ENCODE measurements around the gene LIMK2. TPM values are rescaled to one million over a fixed set of nuclear protein-coding genes. Genes with fewer than 3 reads are reported as not detected.
A peak's percentile ranks its signal among the peaks of the same experiment; 100 is the strongest.

Gene LIMK2
- total RNA-seq, 4 donors from 2014 or later = 106 to 256 (median 139) TPM

GRCh38 chr22:31248965-31249958 lies 37.2 kb downstream of the LIMK2 start:
- Histone ChIP-seq H3K4me3 (no peak overlapping the region), H3K27me3 (no peaks in the 10 kb centered on the region), H3K9me3 (no peaks in the 10 kb centered on the region), H3K36me3 (no peaks in the 10 kb centered on the region), H3K27ac (peak overlapping the region in 2 of 4 donors; percentile 67 to 70), H3K4me1 (peaks cover 0 to 53% (median 3%) of the 10 kb centered on the region in 4 donors)
- TF ChIP-seq POLR2A (IDR thresholded peaks at IDR 0.05) = no peak
- no peak for DNase-seq

GRCh38 chr22:31250740-31251600 lies 38.9 kb downstream of the LIMK2 start:
- DNase-seq = peak in 1 of 3 donors; percentile 64
- Histone ChIP-seq H3K27me3 (no peaks in the 10 kb centered on the region), H3K36me3 (no peaks in the 10 kb centered on the region), H3K4me1 (peaks cover 0 to 50% (median 0%) of the 10 kb centered on the region in 4 donors), H3K9me3 (no peaks in the 10 kb centered on the region), H3K4me3 (no peak overlapping the region), H3K27ac (peak overlapping the region in 3 of 4 donors; percentile 33 to 70 (median 67))
- TF ChIP-seq POLR2A (IDR thresholded peaks at IDR 0.05) (no peak), CTCF (IDR thresholded peaks at IDR 0.05) (no peak)

- TF ChIP-seq POLR2A (IDR thresholded peaks at IDR 0.05) = no peak
- peak in 3 of 6 experiments; percentile 43 to 53 (median 51) for TF ChIP-seq CTCF (IDR thresholded peaks at IDR 0.05)
- peaks cover 0 to 11% (median 4%) of the 10 kb centered on the region in 3 donors for H3K36me3 ChIP-seq
- no peaks in the 10 kb centered on the region for H3K9me3 ChIP-seq
- H3K4me3 ChIP-seq = no peak overlapping the region
- no peaks in the 10 kb centered on the region for H3K27me3 ChIP-seq
- peak in 2 of 3 donors; percentile 73 to 76 for DNase-seq
- H3K4me1 ChIP-seq = peaks cover 0 to 38% (median 0%) of the 10 kb centered on the region in 4 donors
- peak overlapping the region in 3 of 4 donors; percentile 25 to 40 (median 36) for H3K27ac ChIP-seq
Observed at GRCh38 chr22:31253949-31254348, 41.9 kb downstream of the LIMK2 start.

GRCh38 chr22:31259798-31260473 lies 47.8 kb downstream of the LIMK2 start:
- no peak for DNase-seq
- no peaks in the 10 kb centered on the region for H3K4me1 ChIP-seq
- no peak overlapping the region for H3K4me3 ChIP-seq
- no peaks in the 10 kb centered on the region for H3K27me3 ChIP-seq
- no peaks in the 10 kb centered on the region for H3K9me3 ChIP-seq
- peaks cover 0 to 60% (median 4%) of the 10 kb centered on the region in 3 donors for H3K36me3 ChIP-seq
- no peak overlapping the region for H3K27ac ChIP-seq
- TF ChIP-seq CTCF (IDR thresholded peaks at IDR 0.05) (no peak), POLR2A (IDR thresholded peaks at IDR 0.05) (no peak)

- Histone ChIP-seq H3K27ac (no peak overlapping the region), H3K4me1 (no peaks in the 10 kb centered on the region), H3K9me3 (no peaks in the 10 kb centered on the region), H3K36me3 (peaks cover 0 to 62% (median 4%) of the 10 kb centered on the region in 3 donors), H3K4me3 (no peak overlapping the region), H3K27me3 (no peaks in the 10 kb centered on the region)
- no peak for DNase-seq
- TF ChIP-seq CTCF (IDR thresholded peaks at IDR 0.05) (no peak), POLR2A (IDR thresholded peaks at IDR 0.05) (no peak)
Observed at GRCh38 chr22:31260474-31260856, 48.4 kb downstream of the LIMK2 start.
